ENCODE data around the gene METTL16.

The METTL16 gene

GRCh38 chr17:2433696-2434095, 78.0 kb downstream of the METTL16 start:
- H3K9ac ChIP-seq (ENCODE audit: low read depth, low read length) = no peak overlapping the region
- no peak for ATAC-seq (ENCODE audit: insufficient read depth, low read depth)
- no peak overlapping the region for H3K27ac ChIP-seq (ENCODE audit: low read length)
- DNase-seq = no peak
- TF ChIP-seq EZH2 (IDR thresholded peaks at IDR 0.05; ENCODE audit: borderline replicate concordance, low read depth, low read length, severe bottlenecking) (no peak), CTCF (IDR thresholded peaks at IDR 0.05; ENCODE audit: borderline replicate concordance, extremely low read depth, low read length, poor library complexity, severe bottlenecking) (no peak)
- no peak overlapping the region for H2AFZ ChIP-seq (ENCODE audit: low read depth, low read length)
- no peaks in the 10 kb centered on the region for H3K27me3 ChIP-seq (ENCODE audit: insufficient read depth, low read length, poor library complexity)
- no peaks in the 10 kb centered on the region for H4K20me1 ChIP-seq (ENCODE audit: insufficient read depth, low read length)
- peaks cover 3% of the 10 kb centered on the region; the same call in 1 of the 2 replicates for H3K79me2 ChIP-seq (ENCODE audit: insufficient read depth, low read length)
- H3K9me3 ChIP-seq (ENCODE audit: insufficient read depth, low read length, severe bottlenecking) = no peaks in the 10 kb centered on the region
- no peaks in the 10 kb centered on the region for H3K4me1 ChIP-seq (ENCODE audit: insufficient read depth, low read length)
- H3K4me2 ChIP-seq (ENCODE audit: insufficient read depth, low read length) = no peak overlapping the region
- no peak overlapping the region for H3K4me3 ChIP-seq (ENCODE audit: low read depth in 1 of 2, low read length in 2 of 2)
- peaks cover 50% of the 10 kb centered on the region for H3K36me3 ChIP-seq (ENCODE audit: insufficient read depth, low read length)

DNA sequence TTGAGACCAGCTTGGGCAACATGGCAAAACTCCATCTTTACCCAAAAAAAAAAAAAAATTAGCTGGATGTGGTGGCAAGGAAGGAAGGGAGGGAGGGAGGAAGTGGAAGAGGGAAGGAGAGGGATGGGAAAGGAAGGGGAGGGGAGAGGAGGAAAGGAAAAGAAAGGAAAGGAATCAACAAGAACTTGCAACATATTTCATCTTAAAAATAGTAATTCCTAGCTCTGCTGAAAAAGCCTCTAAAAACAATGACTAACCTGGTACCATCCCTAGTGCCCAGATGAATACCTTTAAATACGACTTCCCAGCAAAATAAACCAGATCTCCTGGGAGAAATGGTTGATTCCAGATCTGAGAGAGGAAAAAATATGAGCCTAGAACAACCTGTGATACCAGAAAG, 83.8 kb downstream of the METTL16 start:
- ATAC-seq (ENCODE audit: insufficient read depth, low read depth) (no peak), DNase-seq (no peak)
- Histone ChIP-seq H3K4me2 (ENCODE audit: insufficient read depth, low read length) (no peak overlapping the region), H4K20me1 (ENCODE audit: insufficient read depth, low read length) (no peaks in the 10 kb centered on the region), H3K9ac (ENCODE audit: low read depth, low read length) (no peak overlapping the region), H3K27ac (ENCODE audit: low read length) (no peak overlapping the region), H3K4me1 (ENCODE audit: insufficient read depth, low read length) (no peaks in the 10 kb centered on the region), H3K79me2 (ENCODE audit: insufficient read depth, low read length) (no peaks in the 10 kb centered on the region), H2AFZ (ENCODE audit: low read depth, low read length) (no peak overlapping the region), H3K4me3 (ENCODE audit: low read depth in 1 of 2, low read length in 2 of 2) (no peak overlapping the region), H3K36me3 (ENCODE audit: insufficient read depth, low read length) (peaks cover 16% of the 10 kb centered on the region; the same call in 1 of the 2 replicates), H3K27me3 (ENCODE audit: insufficient read depth, low read length, poor library complexity) (no peaks in the 10 kb centered on the region), H3K9me3 (ENCODE audit: insufficient read depth, low read length, severe bottlenecking) (no peaks in the 10 kb centered on the region)
- TF ChIP-seq EZH2 (IDR thresholded peaks at IDR 0.05; ENCODE audit: borderline replicate concordance, low read depth, low read length, severe bottlenecking) (no peak), CTCF (IDR thresholded peaks at IDR 0.05; ENCODE audit: borderline replicate concordance, extremely low read depth, low read length, poor library complexity, severe bottlenecking) (no peak)

GRCh38 chr17:2427215-2427614, 84.5 kb downstream of the METTL16 start:
- Histone ChIP-seq H2AFZ (ENCODE audit: low read depth, low read length) (no peak overlapping the region), H3K27ac (ENCODE audit: low read length) (no peak overlapping the region), H4K20me1 (ENCODE audit: insufficient read depth, low read length) (no peaks in the 10 kb centered on the region), H3K79me2 (ENCODE audit: insufficient read depth, low read length) (no peaks in the 10 kb centered on the region), H3K4me1 (ENCODE audit: insufficient read depth, low read length) (no peaks in the 10 kb centered on the region), H3K27me3 (ENCODE audit: insufficient read depth, low read length, poor library complexity) (no peaks in the 10 kb centered on the region), H3K4me3 (ENCODE audit: low read depth in 1 of 2, low read length in 2 of 2) (no peak overlapping the region), H3K36me3 (ENCODE audit: insufficient read depth, low read length) (peaks cover 15% of the 10 kb centered on the region; the same call in 1 of the 2 replicates), H3K9me3 (ENCODE audit: insufficient read depth, low read length, severe bottlenecking) (no peaks in the 10 kb centered on the region), H3K9ac (ENCODE audit: low read depth, low read length) (no peak overlapping the region), H3K4me2 (ENCODE audit: insufficient read depth, low read length) (no peak overlapping the region)
- TF ChIP-seq CTCF (IDR thresholded peaks at IDR 0.05; ENCODE audit: borderline replicate concordance, extremely low read depth, low read length, poor library complexity, severe bottlenecking) (no peak), EZH2 (IDR thresholded peaks at IDR 0.05; ENCODE audit: borderline replicate concordance, low read depth, low read length, severe bottlenecking) (no peak)
- DNase-seq (no peak), ATAC-seq (ENCODE audit: insufficient read depth, low read depth) (no peak)

GRCh38 chr17:2423271-2423670, 88.4 kb downstream of the METTL16 start:
- no peaks in the 10 kb centered on the region for H3K9me3 ChIP-seq (ENCODE audit: insufficient read depth, low read length, severe bottlenecking)
- no peaks in the 10 kb centered on the region for H3K4me1 ChIP-seq (ENCODE audit: insufficient read depth, low read length)
- H2AFZ ChIP-seq (ENCODE audit: low read depth, low read length) = no peak overlapping the region
- H3K27me3 ChIP-seq (ENCODE audit: insufficient read depth, low read length, poor library complexity) = no peaks in the 10 kb centered on the region
- peaks cover 48% of the 10 kb centered on the region for H3K36me3 ChIP-seq (ENCODE audit: insufficient read depth, low read length)
- no peaks in the 10 kb centered on the region for H4K20me1 ChIP-seq (ENCODE audit: insufficient read depth, low read length)
- no peak for DNase-seq
- H3K4me2 ChIP-seq (ENCODE audit: insufficient read depth, low read length) = no peak overlapping the region
- H3K79me2 ChIP-seq (ENCODE audit: insufficient read depth, low read length) = no peaks in the 10 kb centered on the region
- no peak overlapping the region for H3K9ac ChIP-seq (ENCODE audit: low read depth, low read length)
- no peak overlapping the region for H3K27ac ChIP-seq (ENCODE audit: low read length)
- no peak for ATAC-seq (ENCODE audit: insufficient read depth, low read depth)
- TF ChIP-seq EZH2 (IDR thresholded peaks at IDR 0.05; ENCODE audit: borderline replicate concordance, low read depth, low read length, severe bottlenecking) (no peak), CTCF (IDR thresholded peaks at IDR 0.05; ENCODE audit: borderline replicate concordance, extremely low read depth, low read length, poor library complexity, severe bottlenecking) (no peak)
- no peak overlapping the region for H3K4me3 ChIP-seq (ENCODE audit: low read depth in 1 of 2, low read length in 2 of 2)

Measured in DND-41 (cell line).